Right lobe of liver (tissue), 4 donors: ENCODE results near the gene PCDHB15.
"Not testable (repeated sequence)": the region's sequence is repeated elsewhere in the genome, so short reads cannot be mapped to it uniquely, and the experiment has no call there.

Source experiments
- POLR2A ChIP-seq: fragments of 450-650 bp; IDR thresholded peaks from one replicate; pipeline ENCODE4 v1.6.1; 2017; ENCODE audit warnings: antibody characterized with exemption, mild to moderate bottlenecking
- TF ChIP-seq, protein P1 (sequence below), 4 donors: fragments of 200-600 bp in 3 of 4; fragments of 450-650 bp in 1 of 4; IDR thresholded peaks; one replicate each; pipeline versions ENCODE4 v1.5.1 to v1.8.0; 2016 to 2022; ENCODE audit warnings: antibody characterized with exemption in 4 of 4, mild to moderate bottlenecking in 2 of 4
- donor health status: DM: no; HTN: no; CAD: no.
- donor health status: DM: no; HTN: no; CAD: no.
- donor health status: DM: no; HTN: yes; CAD: no.

- TF ChIP-seq, protein P1, sequence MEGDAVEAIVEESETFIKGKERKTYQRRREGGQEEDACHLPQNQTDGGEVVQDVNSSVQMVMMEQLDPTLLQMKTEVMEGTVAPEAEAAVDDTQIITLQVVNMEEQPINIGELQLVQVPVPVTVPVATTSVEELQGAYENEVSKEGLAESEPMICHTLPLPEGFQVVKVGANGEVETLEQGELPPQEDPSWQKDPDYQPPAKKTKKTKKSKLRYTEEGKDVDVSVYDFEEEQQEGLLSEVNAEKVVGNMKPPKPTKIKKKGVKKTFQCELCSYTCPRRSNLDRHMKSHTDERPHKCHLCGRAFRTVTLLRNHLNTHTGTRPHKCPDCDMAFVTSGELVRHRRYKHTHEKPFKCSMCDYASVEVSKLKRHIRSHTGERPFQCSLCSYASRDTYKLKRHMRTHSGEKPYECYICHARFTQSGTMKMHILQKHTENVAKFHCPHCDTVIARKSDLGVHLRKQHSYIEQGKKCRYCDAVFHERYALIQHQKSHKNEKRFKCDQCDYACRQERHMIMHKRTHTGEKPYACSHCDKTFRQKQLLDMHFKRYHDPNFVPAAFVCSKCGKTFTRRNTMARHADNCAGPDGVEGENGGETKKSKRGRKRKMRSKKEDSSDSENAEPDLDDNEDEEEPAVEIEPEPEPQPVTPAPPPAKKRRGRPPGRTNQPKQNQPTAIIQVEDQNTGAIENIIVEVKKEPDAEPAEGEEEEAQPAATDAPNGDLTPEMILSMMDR (IDR thresholded peaks at IDR 0.05), result not testable (repeated sequence)
- TF ChIP-seq POLR2A, result not testable (repeated sequence)
Measured at GRCh38 chr5:141225421-141225820, 19.8 kb upstream of the PCDHB15 start.
